PC-3 (cell line): ENCODE measurements around the gene OR2T10.

Experiments
- CTCF ChIP-seq: fragments of 300-600 bp; sonication (generic); conservative IDR thresholded peaks from 2 replicates; pipeline ENCODE4 v1.5.1; 2017; ENCODE audit warnings: antibody characterized with exemption, low read depth, mild to moderate bottlenecking, low read length
- EZH2 ChIP-seq: fragments of 300-600 bp; sonication (generic); IDR thresholded peaks from one replicate; pipeline ENCODE4 v1.6.1; 2017; ENCODE audit warnings: antibody characterized with exemption, mild to moderate bottlenecking, low read length; ENCODE audit not compliant: unreplicated experiment
- EZH2phosphoT487 ChIP-seq: fragments of 300-600 bp; sonication (generic); IDR thresholded peaks from 2 replicates; pipeline ENCODE4 v1.6.1; 2018; ENCODE audit warnings: mild to moderate bottlenecking, antibody characterized with exemption, low read length, borderline replicate concordance

GRCh38 chr1:248596615-248597014, 885 bp downstream of the OR2T10 start:
- TF ChIP-seq CTCF (no peak), EZH2 (no peak), EZH2phosphoT487 (no peak)
